Effector memory CD4-positive, alpha-beta T cell (primary cell): ENCODE measurements around the gene FLAD1.

ENCODE experiments used
- DNase-seq, 3 donors: peaks; one replicate each; pipeline ENCODE4 v3.0.0-alpha.2; 2020
- H3K27ac ChIP-seq: 2 replicates; pipeline ENCODE4 v1.7.0; 2013; ENCODE audit warnings: mild to moderate bottlenecking, low read length, moderate library complexity; ENCODE audit not compliant: insufficient read depth, poor library complexity, severe bottlenecking
- H3K27me3 ChIP-seq: replicated peaks from 2 replicates; pipeline ENCODE4 v1.7.0; 2013; ENCODE audit warnings: mild to moderate bottlenecking, low read length; ENCODE audit not compliant: insufficient read depth, control insufficient read depth, poor library complexity, severe bottlenecking
- H3K36me3 ChIP-seq: 2 replicates; pipeline ENCODE4 v1.7.0; 2013; ENCODE audit warnings: mild to moderate bottlenecking, low read length, moderate library complexity; ENCODE audit not compliant: control insufficient read depth, insufficient read depth
- H3K4me1 ChIP-seq: 2 replicates; pipeline ENCODE4 v1.7.0; 2013; ENCODE audit warnings: low read length, mild to moderate bottlenecking; ENCODE audit not compliant: control insufficient read depth, insufficient read depth, poor library complexity, severe bottlenecking
- H3K4me3 ChIP-seq: 2 replicates; pipeline ENCODE4 v1.7.0; 2013; ENCODE audit warnings: low read length, low read depth, mild to moderate bottlenecking; ENCODE audit not compliant: insufficient read depth, poor library complexity, severe bottlenecking
- H3K9me3 ChIP-seq: 2 replicates; pipeline ENCODE4 v1.7.0; 2013; ENCODE audit warnings: mild to moderate bottlenecking, low read length, moderate library complexity; ENCODE audit not compliant: control insufficient read depth

Gene FLAD1

GRCh38 chr1:155010211-155010918, 27.2 kb downstream of the FLAD1 start:
- Histone ChIP-seq H3K27ac (peak overlapping the region; percentile 77), H3K4me1 (peaks cover 90% of the 10 kb centered on the region), H3K9me3 (no peaks in the 10 kb centered on the region), H3K27me3 (no peaks in the 10 kb centered on the region), H3K4me3 (peak overlapping the region; percentile 56), H3K36me3 (peaks cover 14% of the 10 kb centered on the region)
- DNase-seq, result peak in 1 of 3 donors; percentile 23

GRCh38 chr1:155011004-155011416, 27.9 kb downstream of the FLAD1 start:
- Histone ChIP-seq H3K4me3 (peak overlapping the region; percentile 56), H3K27ac (peak overlapping the region; percentile 77), H3K9me3 (no peaks in the 10 kb centered on the region), H3K36me3 (peaks cover 20% of the 10 kb centered on the region), H3K27me3 (no peaks in the 10 kb centered on the region), H3K4me1 (peaks cover 90% of the 10 kb centered on the region)
- no peak for DNase-seq

GRCh38 chr1:155011437-155012025, 28.4 kb downstream of the FLAD1 start:
- no peaks in the 10 kb centered on the region for H3K9me3 ChIP-seq
- H3K4me3 ChIP-seq, result peak overlapping the region; percentile 56
- DNase-seq, result no peak
- no peaks in the 10 kb centered on the region for H3K27me3 ChIP-seq
- H3K36me3 ChIP-seq, result peaks cover 20% of the 10 kb centered on the region
- H3K27ac ChIP-seq, result peak overlapping the region; percentile 77
- peaks cover 90% of the 10 kb centered on the region for H3K4me1 ChIP-seq

- no peak for DNase-seq
- no peaks in the 10 kb centered on the region for H3K27me3 ChIP-seq
- peak overlapping the region; percentile 56 for H3K4me3 ChIP-seq
- H3K27ac ChIP-seq, result peak overlapping the region; percentile 77
- peaks cover 20% of the 10 kb centered on the region for H3K36me3 ChIP-seq
- H3K4me1 ChIP-seq, result peaks cover 90% of the 10 kb centered on the region
- no peaks in the 10 kb centered on the region for H3K9me3 ChIP-seq
Measured at GRCh38 chr1:155012026-155012546, 28.9 kb downstream of the FLAD1 start.

GRCh38 chr1:155012776-155013602, 29.8 kb downstream of the FLAD1 start:
- peaks cover 89% of the 10 kb centered on the region for H3K4me1 ChIP-seq
- no peaks in the 10 kb centered on the region for H3K9me3 ChIP-seq
- H3K36me3 ChIP-seq, result peaks cover 20% of the 10 kb centered on the region
- H3K4me3 ChIP-seq, result peak overlapping the region; percentile 56
- H3K27ac ChIP-seq, result peak overlapping the region; percentile 77
- no peaks in the 10 kb centered on the region for H3K27me3 ChIP-seq
- DNase-seq, result no peak

GRCh38 chr1:155013632-155014031, 30.5 kb downstream of the FLAD1 start:
- peaks cover 23% of the 10 kb centered on the region for H3K36me3 ChIP-seq
- peak overlapping the region; percentile 77 for H3K27ac ChIP-seq
- peak overlapping the region; percentile 56 for H3K4me3 ChIP-seq
- H3K9me3 ChIP-seq, result no peaks in the 10 kb centered on the region
- DNase-seq, result peak in 2 of 3 donors; percentile 39 to 46
- peaks cover 86% of the 10 kb centered on the region for H3K4me1 ChIP-seq
- H3K27me3 ChIP-seq, result no peaks in the 10 kb centered on the region

GRCh38 chr1:155014709-155015508, 31.8 kb downstream of the FLAD1 start:
- Histone ChIP-seq H3K27me3 (no peaks in the 10 kb centered on the region), H3K4me3 (no peak overlapping the region), H3K36me3 (peaks cover 31% of the 10 kb centered on the region), H3K4me1 (peaks cover 82% of the 10 kb centered on the region), H3K9me3 (no peaks in the 10 kb centered on the region), H3K27ac (peak overlapping the region; percentile 77)
- no peak for DNase-seq

GRCh38 chr1:155015527-155016230, 32.5 kb downstream of the FLAD1 start:
- H3K4me3 ChIP-seq, result peak overlapping the region; percentile 7
- H3K27me3 ChIP-seq, result no peaks in the 10 kb centered on the region
- no peak for DNase-seq
- H3K27ac ChIP-seq, result peak overlapping the region; percentile 77
- peaks cover 76% of the 10 kb centered on the region for H3K4me1 ChIP-seq
- H3K36me3 ChIP-seq, result peaks cover 31% of the 10 kb centered on the region
- no peaks in the 10 kb centered on the region for H3K9me3 ChIP-seq
